DND-41 (cell line): Measurements from ENCODE around the gene TANC2.

ENCODE experiments used
- EZH2 ChIP-seq: IDR thresholded peaks from 3 replicates; pipeline ENCODE4 v1.6.1; 2012; ENCODE audit warnings: borderline replicate concordance, low read depth, mild to moderate bottlenecking, moderate library complexity, low read length, inconsistent platforms; ENCODE audit not compliant: severe bottlenecking
- TF ChIP-seq, protein P1 (sequence below): IDR thresholded peaks from 2 replicates; pipeline ENCODE4 v1.5.1; 2012; ENCODE audit warnings: borderline replicate concordance, low read length, moderate library complexity, mild to moderate bottlenecking; ENCODE audit not compliant: poor library complexity, severe bottlenecking; ENCODE audit errors: extremely low read depth

DNA sequence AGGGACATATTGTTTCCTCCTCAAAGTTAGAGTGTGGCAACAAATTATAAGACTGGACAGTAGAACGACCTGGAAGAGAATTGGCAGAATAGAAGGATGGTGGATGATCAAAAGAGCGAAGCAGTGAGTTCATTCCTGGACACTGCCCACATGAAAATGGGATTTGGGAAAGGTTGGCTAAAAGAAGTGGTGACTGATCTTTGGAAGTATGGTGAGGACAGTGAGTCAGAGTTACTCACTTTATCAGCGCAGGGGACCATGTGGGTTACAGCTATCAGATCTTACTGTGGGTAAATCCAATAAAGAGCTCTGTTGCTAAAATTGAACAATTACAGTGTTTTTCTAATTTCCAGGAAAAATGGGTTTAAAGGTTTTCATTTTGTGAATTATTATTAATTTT, 2.7 kb upstream of the TANC2 start:
- TF ChIP-seq EZH2: no peak
- TF ChIP-seq, protein P1, sequence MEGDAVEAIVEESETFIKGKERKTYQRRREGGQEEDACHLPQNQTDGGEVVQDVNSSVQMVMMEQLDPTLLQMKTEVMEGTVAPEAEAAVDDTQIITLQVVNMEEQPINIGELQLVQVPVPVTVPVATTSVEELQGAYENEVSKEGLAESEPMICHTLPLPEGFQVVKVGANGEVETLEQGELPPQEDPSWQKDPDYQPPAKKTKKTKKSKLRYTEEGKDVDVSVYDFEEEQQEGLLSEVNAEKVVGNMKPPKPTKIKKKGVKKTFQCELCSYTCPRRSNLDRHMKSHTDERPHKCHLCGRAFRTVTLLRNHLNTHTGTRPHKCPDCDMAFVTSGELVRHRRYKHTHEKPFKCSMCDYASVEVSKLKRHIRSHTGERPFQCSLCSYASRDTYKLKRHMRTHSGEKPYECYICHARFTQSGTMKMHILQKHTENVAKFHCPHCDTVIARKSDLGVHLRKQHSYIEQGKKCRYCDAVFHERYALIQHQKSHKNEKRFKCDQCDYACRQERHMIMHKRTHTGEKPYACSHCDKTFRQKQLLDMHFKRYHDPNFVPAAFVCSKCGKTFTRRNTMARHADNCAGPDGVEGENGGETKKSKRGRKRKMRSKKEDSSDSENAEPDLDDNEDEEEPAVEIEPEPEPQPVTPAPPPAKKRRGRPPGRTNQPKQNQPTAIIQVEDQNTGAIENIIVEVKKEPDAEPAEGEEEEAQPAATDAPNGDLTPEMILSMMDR: no peak
